ENCODE data around the gene ZNF486.
"Not testable (repeated sequence)": the region's sequence is repeated elsewhere in the genome, so short reads cannot be mapped to it uniquely, and the experiment has no call there.

ZNF486 gene

GRCh38 chr19:20235156-20235555 is 68.1 kb downstream of the ZNF486 start:
- no peak for DNase-seq

- no peak for DNase-seq
Observed at GRCh38 chr19:20237773-20238623, 71.0 kb downstream of the ZNF486 start.

GRCh38 chr19:20243629-20244028 is 76.6 kb downstream of the ZNF486 start:
- DNase-seq, result no peak

GRCh38 chr19:20244356-20244755 is 77.3 kb downstream of the ZNF486 start:
- DNase-seq, result no peak

- no peak for DNase-seq
Observed at GRCh38 chr19:20245309-20245708, 78.3 kb downstream of the ZNF486 start.

- no peak for DNase-seq
Observed at GRCh38 chr19:20247016-20247683, 80.1 kb downstream of the ZNF486 start.

- not testable (repeated sequence) for DNase-seq
Observed at GRCh38 chr19:20248258-20248657, 81.2 kb downstream of the ZNF486 start.

Measured in MV-4-11 (cell line).